GM10248 (cell line): ENCODE results near the gene ARL15.

Experiments used
- CTCF ChIA-PET: fragments of 300-600 bp; sonication (Branson Sonifier 250); formaldehyde crosslinking; extraction: SDS; loops from one replicate; lab custom pipeline; 2021; ENCODE audit warnings: antibody characterized with exemption; lab: Yijun Ruan, JAX
- POLR2A ChIA-PET: fragments of 350-650 bp; sonication (Branson Sonifier 250); formaldehyde crosslinking; extraction: SDS; loops from one replicate; lab custom pipeline; 2020; ENCODE audit warnings: antibody characterized with exemption; lab: Yijun Ruan, JAX
- DNase-seq: peaks from one replicate; pipeline ENCODE4 v3.0.0; 2012; ENCODE audit errors: extremely low spot score
- TF ChIP-seq, protein P1 (sequence below): IDR thresholded peaks from 2 replicates; pipeline ENCODE4 v1.5.1; 2012; ENCODE audit warnings: mild to moderate bottlenecking, low read depth; ENCODE audit errors: extremely low read depth, missing control alignments, control extremely low read depth

ARL15 gene

GRCh38 chr5:54197018-54197417 lies 113.4 kb downstream of the ARL15 start:
- DNase-seq = no peak
- TF ChIP-seq, protein P1, sequence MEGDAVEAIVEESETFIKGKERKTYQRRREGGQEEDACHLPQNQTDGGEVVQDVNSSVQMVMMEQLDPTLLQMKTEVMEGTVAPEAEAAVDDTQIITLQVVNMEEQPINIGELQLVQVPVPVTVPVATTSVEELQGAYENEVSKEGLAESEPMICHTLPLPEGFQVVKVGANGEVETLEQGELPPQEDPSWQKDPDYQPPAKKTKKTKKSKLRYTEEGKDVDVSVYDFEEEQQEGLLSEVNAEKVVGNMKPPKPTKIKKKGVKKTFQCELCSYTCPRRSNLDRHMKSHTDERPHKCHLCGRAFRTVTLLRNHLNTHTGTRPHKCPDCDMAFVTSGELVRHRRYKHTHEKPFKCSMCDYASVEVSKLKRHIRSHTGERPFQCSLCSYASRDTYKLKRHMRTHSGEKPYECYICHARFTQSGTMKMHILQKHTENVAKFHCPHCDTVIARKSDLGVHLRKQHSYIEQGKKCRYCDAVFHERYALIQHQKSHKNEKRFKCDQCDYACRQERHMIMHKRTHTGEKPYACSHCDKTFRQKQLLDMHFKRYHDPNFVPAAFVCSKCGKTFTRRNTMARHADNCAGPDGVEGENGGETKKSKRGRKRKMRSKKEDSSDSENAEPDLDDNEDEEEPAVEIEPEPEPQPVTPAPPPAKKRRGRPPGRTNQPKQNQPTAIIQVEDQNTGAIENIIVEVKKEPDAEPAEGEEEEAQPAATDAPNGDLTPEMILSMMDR = no peak
- POLR2A ChIA-PET = no interaction called here
- CTCF ChIA-PET = interaction anchor here (1.3 kb wide), 1 partner anchor 22 kb away, joined by 3 read pairs; no protein-coding TSS in a partner anchor

DNA sequence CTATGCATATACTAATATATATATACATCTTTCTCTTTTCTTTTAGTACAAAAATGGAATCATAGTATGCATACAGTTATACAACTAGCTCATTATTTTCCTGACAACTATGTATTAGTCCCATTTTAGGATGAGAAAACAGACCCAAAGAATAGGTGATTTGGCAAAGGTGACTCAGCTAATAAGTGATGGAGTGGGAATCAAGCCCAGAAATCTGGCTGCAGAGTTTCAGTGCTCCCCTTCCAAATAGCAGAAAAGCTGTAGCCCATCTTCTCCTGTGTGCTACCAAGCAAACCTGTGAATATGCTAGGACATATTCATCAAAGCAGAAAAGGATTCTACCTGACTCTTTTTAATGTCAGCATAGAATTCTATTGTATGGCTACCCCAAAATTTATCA lies 114.7 kb downstream of the ARL15 start:
- CTCF ChIA-PET = interaction anchor here (1.0 to 1.6 kb wide), 6 partner anchors 16 to 294 kb away, joined by 3 to 5 read pairs (median 3); no protein-coding TSS in a partner anchor
- no peak for DNase-seq
- POLR2A ChIA-PET = no interaction called here
- TF ChIP-seq, protein P1 = no peak

GRCh38 chr5:54194318-54194717 lies 116.1 kb downstream of the ARL15 start:
- DNase-seq = no peak
- ChIA-PET CTCF (interaction anchor here (0.7 to 1.6 kb wide), 7 partner anchors 9 to 81 kb away, joined by 3 to 5 read pairs (median 3); no protein-coding TSS in a partner anchor), POLR2A (no interaction called here)
- TF ChIP-seq, protein P1 = no peak

- POLR2A ChIA-PET = no interaction called here
- TF ChIP-seq, protein P1 = no peak
- DNase-seq = no peak
- CTCF ChIA-PET = interaction anchor here (0.8 kb wide), 1 partner anchor 35 kb away, joined by 3 read pairs; no protein-coding TSS in a partner anchor
These were observed 122.7 kb downstream of the ARL15 start for GRCh38 chr5:54187694-54188093.

GRCh38 chr5:54186912-54187445 lies 123.4 kb downstream of the ARL15 start:
- POLR2A ChIA-PET = no interaction called here
- TF ChIP-seq, protein P1 = no peak

DNA sequence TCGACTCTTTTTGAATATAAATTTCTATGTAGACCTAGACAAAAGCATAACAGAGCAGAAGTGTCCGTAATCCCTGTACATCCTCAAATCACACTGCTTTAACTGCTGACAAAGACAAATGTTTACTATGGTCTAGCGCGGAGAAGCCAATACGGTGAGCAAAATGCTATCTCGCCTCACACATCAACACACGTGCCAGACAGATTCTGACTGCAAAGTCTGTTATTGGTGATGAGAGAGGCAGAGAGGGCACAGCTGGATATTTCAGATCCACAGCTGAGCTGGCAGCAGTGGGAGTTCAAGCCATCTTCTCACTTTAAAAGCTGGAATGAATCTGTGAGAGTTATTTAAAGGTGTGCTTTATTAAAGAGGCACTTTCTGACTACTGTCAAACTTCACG lies 124.3 kb downstream of the ARL15 start:
- POLR2A ChIA-PET = no interaction called here
- TF ChIP-seq, protein P1 = no peak
- CTCF ChIA-PET = no interaction called here
- no peak for DNase-seq

More at GRCh38 chr5:54186912-54187445, 123.4 kb downstream of the ARL15 start:
- DNase-seq = no peak
- CTCF ChIA-PET = interaction anchor here (0.8 kb wide), 1 partner anchor 36 kb away, joined by 3 read pairs; no protein-coding TSS in a partner anchor
